HepG2 (cell line): ENCODE measurements around the gene FKBP8. TPM values are rescaled to one million over a fixed set of nuclear protein-coding genes. Genes with fewer than 3 reads are reported as not detected.

Experiments
- ATAC-seq: fragments of 200-7000 bp; cut with Tn5 transposase; 3 replicates; pipeline ENCODE4 v1.9.1; 2020; ENCODE audit warnings: mild to moderate bottlenecking, moderate library complexity
- BruUV-seq: library from RNA; stranded (reverse); fragments of 400-500 nt; replicated peaks from 2 replicates; lab custom pipeline; 2021; lab: Mats Ljungman, UMichigan
- CTCF ChIA-PET: fragments of 300-600 bp; formaldehyde crosslinking; extraction: SDS; loops from one replicate; lab custom pipeline; 2021; ENCODE audit warnings: low total read pairs, inconsistent platforms, low intra/inter-chr PET ratio; lab: Yijun Ruan, JAX
- POLR2A ChIA-PET: fragments of 350-600 bp; sonication (Branson Sonifier 250); formaldehyde crosslinking; loops from one replicate; lab custom pipeline; 2020; ENCODE audit warnings: antibody characterized with exemption, inconsistent platforms; lab: Yijun Ruan, JAX
- DNase-seq: peaks from one replicate; pipeline ENCODE4 v3.0.0-alpha.2; 2015; ENCODE audit warnings: low spot score
- FAIRE-seq: peaks from 3 replicates; lab custom pipeline; 2011; peaks lifted over from hg19 to GRCh38; lab: Jason Lieb, UNC
- H2AFZ ChIP-seq: one replicate; pipeline ENCODE4 v1.6.1; 2011; ENCODE audit warnings: low read length, inconsistent platforms
- H3K27ac ChIP-seq: fragments of 300-600 bp; 3 replicates; pipeline ENCODE4 v1.8.0; 2011; ENCODE audit warnings: mixed run types, mild to moderate bottlenecking, mixed read lengths, low read length, inconsistent platforms; ENCODE audit not compliant: insufficient read depth; ENCODE audit errors: extremely low read length
- H3K27me3 ChIP-seq, 2 experiments: fragments of 200-600 bp in 1 of 2; 2 replicates in 1 of 2; 3 replicates in 1 of 2; pipeline versions ENCODE4 v1.6.0 to v1.8.0; 2011; ENCODE audit warnings: low read length in 2 of 2, mild to moderate bottlenecking in 2 of 2, moderate library complexity in 2 of 2, inconsistent platforms in 1 of 2; ENCODE audit not compliant: insufficient read depth in 2 of 2, control insufficient read depth in 1 of 2
- H3K36me3 ChIP-seq, 2 experiments: fragments of 200-600 bp in 1 of 2; replicated peaks in 1 of 2; 2 replicates in 1 of 2; 3 replicates in 1 of 2; pipeline versions ENCODE4 v1.5.1 to v1.8.0; 2011; ENCODE audit warnings: low read length in 2 of 2, inconsistent platforms in 1 of 2; ENCODE audit not compliant: insufficient read depth in 2 of 2, control insufficient read depth in 1 of 2
- H3K4me1 ChIP-seq: 2 replicates; pipeline ENCODE4 v1.5.1; 2012; ENCODE audit warnings: low read length, inconsistent platforms; ENCODE audit not compliant: insufficient read depth
- H3K4me2 ChIP-seq: 2 replicates; pipeline ENCODE4 v1.6.0; 2011; ENCODE audit warnings: low read depth, low read length, inconsistent platforms
- H3K4me3 ChIP-seq, 3 experiments: fragments of 200-600 bp in 1 of 3; sonication (generic), shearing (Covaris generic) in 1 of 3; replicated peaks in 1 of 3; 2 replicates each; pipeline ENCODE4 v1.5.1; 2011 to 2016; ENCODE audit warnings: low read length in 3 of 3, inconsistent platforms in 2 of 3, low read depth in 2 of 3, mild to moderate bottlenecking in 2 of 3, control low read depth in 1 of 3, mixed read lengths in 1 of 3; ENCODE audit not compliant: insufficient read depth in 1 of 3
- H3K79me2 ChIP-seq: one replicate; pipeline ENCODE4 v1.6.1; 2011; ENCODE audit warnings: low read length, inconsistent platforms; ENCODE audit not compliant: insufficient read depth
- H3K9ac ChIP-seq: 2 replicates; pipeline ENCODE4 v1.6.0; 2011; ENCODE audit warnings: mild to moderate bottlenecking, low read depth, low read length, inconsistent platforms; ENCODE audit not compliant: insufficient read depth
- H3K9me3 ChIP-seq: 2 replicates; pipeline ENCODE4 v1.5.1; 2012; ENCODE audit warnings: mild to moderate bottlenecking, low read length
- H4K20me1 ChIP-seq: 2 replicates; pipeline ENCODE4 v1.6.0; 2011; ENCODE audit warnings: inconsistent platforms, mild to moderate bottlenecking, low read length, moderate library complexity; ENCODE audit not compliant: insufficient read depth
- ERF ChIP-seq: IDR thresholded peaks from 2 replicates; pipeline ENCODE4 v1.6.1; 2018; ENCODE audit warnings: missing biosample characterization, missing genetic modification reagents
- HNRNPL ChIP-seq: fragments of 200-400 bp; formaldehyde crosslinking; IDR thresholded peaks from 2 replicates; pipeline ENCODE4 v1.6.1; 2017; ENCODE audit warnings: mild to moderate bottlenecking, low read depth, low read length
- NAIF1 ChIP-seq: sonication (generic); formaldehyde crosslinking; IDR thresholded peaks from 2 replicates; pipeline ENCODE4 v1.5.0; 2020; ENCODE audit warnings: mild to moderate bottlenecking, missing genetic modification reagents, borderline replicate concordance
- PHB2 ChIP-seq: fragments of 450-650 bp; IDR thresholded peaks from 2 replicates; pipeline ENCODE4 v1.6.1; 2018; ENCODE audit not compliant: partially characterized antibody
- PHF8 ChIP-seq: sonication (generic); formaldehyde crosslinking; IDR thresholded peaks from 2 replicates; pipeline ENCODE4 v1.5.0; 2020; ENCODE audit warnings: missing genetic modification reagents
- SATB2 ChIP-seq: sonication (generic); formaldehyde crosslinking; IDR thresholded peaks from 2 replicates; pipeline ENCODE4 v1.5.0; 2020; ENCODE audit warnings: missing genetic modification reagents
- WGBS: methylation state at CpG from one replicate; pipeline ENCODE4 v1.1.6; 2017; ENCODE audit warnings: low lambda C conversion rate; 5-methylcytosine and 5-hydroxymethylcytosine counted together
- in situ Hi-C: cut with HindIII; loops from 2 replicates; pipeline ENCODE4 v1.10.0; 2017; ENCODE audit warnings: low pct_unique_long_range_greater_than_20kb; ENCODE audit not compliant: extremely low pct_ligation_motif_present
- intact Hi-C: fragments of 100-400 bp; cut with micrococcal nuclease; formaldehyde crosslinking; loops from one replicate; pipeline ENCODE4 v1.10.0; 2022; ENCODE audit not compliant: unreplicated experiment
- polyA plus RNA-seq, 8 experiments: library from polyadenylated mRNA; depleted of rRNA in 3 of 8; stranded (reverse) in 7 of 8; unstranded in 1 of 8; fragments of >200 nt; fragmentation: Illumina TruSeq in 4 of 8; extraction: Trizol in 4 of 8; gene quantifications; 2 replicates each; pipeline versions ENCODE4 v1.2.1 to v1.2.3, GENCODE V29; 2011 to 2016; ENCODE audit warnings: low read depth in 4 of 8, missing spikeins in 1 of 8, mixed read lengths in 1 of 8; ENCODE audit not compliant: insufficient read depth in 1 of 8
- total RNA-seq, 5 experiments: library from RNA; depleted of rRNA; stranded (reverse); fragments of >200 nt; fragmentation: Illumina TruSeq; extraction: Trizol; gene quantifications; 2 replicates each; pipeline ENCODE4 v1.2.3, GENCODE V29; 2016; ENCODE audit warnings: low read depth in 1 of 5
- TF ChIP-seq, protein P1 (sequence below): sonication (generic); formaldehyde crosslinking; IDR thresholded peaks from 2 replicates; pipeline ENCODE4 v1.4.0; 2020; ENCODE audit warnings: missing genetic modification reagents
- TF ChIP-seq, protein P2 (sequence below): sonication (generic); formaldehyde crosslinking; IDR thresholded peaks from 2 replicates; pipeline ENCODE4 v1.5.0; 2020; ENCODE audit warnings: mild to moderate bottlenecking, missing genetic modification reagents

The FKBP8 gene
- total and polyA plus RNA-seq, 2 of the 13 experiments (the other 11 are each of a cell fraction or from before 2014, with no cell fraction given): 81.7 to 93.9 TPM

- ChIA-PET POLR2A (interaction anchor here (0.6 kb wide), 1 partner anchor 12 kb away, joined by 3 read pairs; no protein-coding TSS in a partner anchor), CTCF (no interaction called here)
- intact Hi-C loops (loop anchor here (10.0 kb wide), 1 partner anchor 242 kb away; the partner anchor contains the start of gene JUND), in situ Hi-C loops (loop anchor here (10.0 kb wide), 1 partner anchor 52 kb away; no protein-coding TSS in a partner anchor)
- Histone ChIP-seq H3K4me2 (no peak overlapping the region), H3K4me3 (no peak overlapping the region), H2AFZ (no peak overlapping the region), H3K27me3 (no peaks in the 10 kb centered on the region), H3K4me1 (peaks cover 23% of the 10 kb centered on the region), H4K20me1 (no peaks in the 10 kb centered on the region), H3K36me3 (no peaks in the 10 kb centered on the region), H3K9me3 (no peaks in the 10 kb centered on the region), H3K79me2 (peaks cover 5% of the 10 kb centered on the region), H3K9ac (no peak overlapping the region), H3K27ac (no peak overlapping the region)
- TF ChIP-seq PHB2 (no peak), HNRNPL (no peak), NAIF1 (CRISPR knock-in tag) (no peak)
- no peak for ATAC-seq
- no peak for DNase-seq
- no peak for FAIRE-seq
- WGBS: 65% methylated on average over 9 of the region's 9 CpGs
- BruUV-seq: no TSS peak
Observed at GRCh38 chr19:18526316-18526715, 17.1 kb downstream of the FKBP8 start.

DNA sequence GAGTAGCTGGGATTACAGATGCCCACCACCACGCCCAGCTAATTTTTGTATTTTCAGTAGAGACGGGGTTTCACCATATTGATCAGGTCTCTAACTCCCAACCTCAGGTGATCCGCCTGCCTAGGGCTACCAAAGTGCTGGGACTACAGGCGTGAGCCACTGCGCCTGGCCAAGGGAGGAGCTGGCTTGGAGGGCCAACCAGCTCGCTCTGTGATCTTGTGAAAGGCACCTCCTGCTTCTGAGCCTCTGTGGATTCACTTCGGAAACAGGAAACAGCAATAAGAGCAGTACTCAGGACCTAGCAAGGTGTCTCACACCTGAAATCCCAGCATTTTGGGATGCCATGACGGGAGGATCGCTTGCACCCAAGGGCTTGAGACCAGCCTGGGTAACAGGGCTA, 19.5 kb downstream of the FKBP8 start:
- Histone ChIP-seq H3K27me3 (no peaks in the 10 kb centered on the region; a peak in 1 of 5 replicates), H3K9me3 (no peaks in the 10 kb centered on the region), H3K4me1 (peaks cover 35% of the 10 kb centered on the region), H3K27ac (no peak overlapping the region), H3K4me2 (peak overlapping the region; percentile 63), H3K79me2 (peaks cover 27% of the 10 kb centered on the region), H3K4me3 (peak overlapping the region in 2 of 3 experiments; percentile 10 to 60; a peak in 2 of 6 replicates), H2AFZ (no peak overlapping the region), H4K20me1 (no peaks in the 10 kb centered on the region; the same call in 1 of the 2 replicates), H3K36me3 (no peaks in the 10 kb centered on the region), H3K9ac (peak overlapping the region; percentile 14; the same call in 1 of the 2 replicates)
- ChIA-PET CTCF (no interaction called here), POLR2A (interaction anchor here (0.6 to 3.9 kb wide), 6 partner anchors 10 to 48 kb away, joined by 3 to 16 read pairs (median 4); partner anchors contain the start of genes KXD1 and UBA52)
- FAIRE-seq: no peak
- in situ Hi-C loops: loop anchor here (10.0 kb wide), 1 partner anchor 49 kb away; no protein-coding TSS in a partner anchor
- no TSS peak for BruUV-seq
- peak; percentile 43 for DNase-seq
- intact Hi-C loops: loop anchor here (2.0 to 10.0 kb wide), 4 partner anchors 27 to 239 kb away; partner anchors contain the start of genes JUND and KXD1
- ATAC-seq: no peak
- 38% methylated on average over 6 of the region's 9 CpGs for WGBS
- TF ChIP-seq, protein P1, sequence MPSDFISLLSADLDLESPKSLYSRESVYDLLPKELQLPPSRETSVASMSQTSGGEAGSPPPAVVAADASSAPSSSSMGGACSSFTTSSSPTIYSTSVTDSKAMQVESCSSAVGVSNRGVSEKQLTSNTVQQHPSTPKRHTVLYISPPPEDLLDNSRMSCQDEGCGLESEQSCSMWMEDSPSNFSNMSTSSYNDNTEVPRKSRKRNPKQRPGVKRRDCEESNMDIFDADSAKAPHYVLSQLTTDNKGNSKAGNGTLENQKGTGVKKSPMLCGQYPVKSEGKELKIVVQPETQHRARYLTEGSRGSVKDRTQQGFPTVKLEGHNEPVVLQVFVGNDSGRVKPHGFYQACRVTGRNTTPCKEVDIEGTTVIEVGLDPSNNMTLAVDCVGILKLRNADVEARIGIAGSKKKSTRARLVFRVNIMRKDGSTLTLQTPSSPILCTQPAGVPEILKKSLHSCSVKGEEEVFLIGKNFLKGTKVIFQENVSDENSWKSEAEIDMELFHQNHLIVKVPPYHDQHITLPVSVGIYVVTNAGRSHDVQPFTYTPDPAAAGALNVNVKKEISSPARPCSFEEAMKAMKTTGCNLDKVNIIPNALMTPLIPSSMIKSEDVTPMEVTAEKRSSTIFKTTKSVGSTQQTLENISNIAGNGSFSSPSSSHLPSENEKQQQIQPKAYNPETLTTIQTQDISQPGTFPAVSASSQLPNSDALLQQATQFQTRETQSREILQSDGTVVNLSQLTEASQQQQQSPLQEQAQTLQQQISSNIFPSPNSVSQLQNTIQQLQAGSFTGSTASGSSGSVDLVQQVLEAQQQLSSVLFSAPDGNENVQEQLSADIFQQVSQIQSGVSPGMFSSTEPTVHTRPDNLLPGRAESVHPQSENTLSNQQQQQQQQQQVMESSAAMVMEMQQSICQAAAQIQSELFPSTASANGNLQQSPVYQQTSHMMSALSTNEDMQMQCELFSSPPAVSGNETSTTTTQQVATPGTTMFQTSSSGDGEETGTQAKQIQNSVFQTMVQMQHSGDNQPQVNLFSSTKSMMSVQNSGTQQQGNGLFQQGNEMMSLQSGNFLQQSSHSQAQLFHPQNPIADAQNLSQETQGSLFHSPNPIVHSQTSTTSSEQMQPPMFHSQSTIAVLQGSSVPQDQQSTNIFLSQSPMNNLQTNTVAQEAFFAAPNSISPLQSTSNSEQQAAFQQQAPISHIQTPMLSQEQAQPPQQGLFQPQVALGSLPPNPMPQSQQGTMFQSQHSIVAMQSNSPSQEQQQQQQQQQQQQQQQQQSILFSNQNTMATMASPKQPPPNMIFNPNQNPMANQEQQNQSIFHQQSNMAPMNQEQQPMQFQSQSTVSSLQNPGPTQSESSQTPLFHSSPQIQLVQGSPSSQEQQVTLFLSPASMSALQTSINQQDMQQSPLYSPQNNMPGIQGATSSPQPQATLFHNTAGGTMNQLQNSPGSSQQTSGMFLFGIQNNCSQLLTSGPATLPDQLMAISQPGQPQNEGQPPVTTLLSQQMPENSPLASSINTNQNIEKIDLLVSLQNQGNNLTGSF (CRISPR knock-in tag): no peak
- TF ChIP-seq, protein P2, sequence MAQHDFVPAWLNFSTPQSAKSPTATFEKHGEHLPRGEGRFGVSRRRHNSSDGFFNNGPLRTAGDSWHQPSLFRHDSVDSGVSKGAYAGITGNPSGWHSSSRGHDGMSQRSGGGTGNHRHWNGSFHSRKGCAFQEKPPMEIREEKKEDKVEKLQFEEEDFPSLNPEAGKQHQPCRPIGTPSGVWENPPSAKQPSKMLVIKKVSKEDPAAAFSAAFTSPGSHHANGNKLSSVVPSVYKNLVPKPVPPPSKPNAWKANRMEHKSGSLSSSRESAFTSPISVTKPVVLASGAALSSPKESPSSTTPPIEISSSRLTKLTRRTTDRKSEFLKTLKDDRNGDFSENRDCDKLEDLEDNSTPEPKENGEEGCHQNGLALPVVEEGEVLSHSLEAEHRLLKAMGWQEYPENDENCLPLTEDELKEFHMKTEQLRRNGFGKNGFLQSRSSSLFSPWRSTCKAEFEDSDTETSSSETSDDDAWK: no peak
- TF ChIP-seq PHF8 (CRISPR knock-in tag) (no peak), ERF (CRISPR knock-in tag) (no peak), SATB2 (CRISPR knock-in tag) (no peak)
